Pulmonary artery endothelial cell (primary cell): ENCODE data around the gene MCC. TPM values are rescaled to one million over a fixed set of nuclear protein-coding genes. Genes with fewer than 3 reads are reported as not detected.
A peak's percentile ranks its signal among the peaks of the same experiment; 100 is the strongest.

Experiments
- DNase-seq: peaks from one replicate; pipeline ENCODE4 v3.0.0-alpha.2; 2011; ENCODE audit warnings: low read depth, low spot score
- total RNA-seq: library from RNA; depleted of rRNA; stranded (reverse); fragments of >200 nt; gene quantifications from 2 replicates; pipeline ENCODE4 v1.2.3, GENCODE V29; 2014

MCC gene
- total RNA-seq, 1 donor from 2014 or later: 44.7 TPM

- DNase-seq: no peak
Observed at GRCh38 chr5:112995764-112996618, 492.3 kb downstream of the MCC start.

GRCh38 chr5:112986224-112986623 is 502.0 kb downstream of the MCC start:
- no peak for DNase-seq

- DNase-seq: no peak
Observed at GRCh38 chr5:112983363-112983762, 504.9 kb downstream of the MCC start.

GRCh38 chr5:112979723-112980122 is 508.5 kb downstream of the MCC start:
- DNase-seq: no peak

- no peak for DNase-seq
Observed at GRCh38 chr5:112978836-112979235, 509.4 kb downstream of the MCC start.

GRCh38 chr5:112977440-112977861 is 510.8 kb downstream of the MCC start:
- no peak for DNase-seq

GRCh38 chr5:112976432-112977309 is 511.6 kb downstream of the MCC start, which contains the start of gene DCP2:
Gene DCP2 (plus strand): TSS chr5:112976798. CDS start chr5:112976934, 136 bp downstream.
- peak; percentile 98 for DNase-seq

GRCh38 chr5:112975721-112976431 is 512.4 kb downstream of the MCC start:
- DNase-seq: no peak

GRCh38 chr5:112974901-112975300 is 513.4 kb downstream of the MCC start:
- no peak for DNase-seq

GRCh38 chr5:112973904-112974303 is 514.3 kb downstream of the MCC start:
- no peak for DNase-seq

- no peak for DNase-seq
Observed at GRCh38 chr5:112973036-112973435, 515.2 kb downstream of the MCC start.

Other genes starting within 250 kb of the MCC start
- not detected in 2 replicates for gene TSSK1B, start 53.5 kb downstream of the MCC start, total RNA-seq
- gene YTHDC2, start 25.2 kb upstream of the MCC start, total RNA-seq: 26.6 and 40.8 TPM in 2 replicates